Fibroblast of skin of left biceps (primary cell): Measurements from ENCODE around the gene ARMC7.
A peak's percentile ranks its signal among the peaks of the same experiment; 100 is the strongest.
"Not testable (repeated sequence)": the region's sequence is repeated elsewhere in the genome, so short reads cannot be mapped to it uniquely, and the experiment has no call there.

ENCODE experiments used
- DNase-seq, 2 experiments: peaks; one replicate each; pipeline ENCODE4 v3.0.0-alpha.2; 2013; ENCODE audit warnings: low read depth in 2 of 2

The ARMC7 gene

GRCh38 chr17:75130059-75130631, 20.4 kb downstream of the ARMC7 start:
- DNase-seq, result no peak

DNA sequence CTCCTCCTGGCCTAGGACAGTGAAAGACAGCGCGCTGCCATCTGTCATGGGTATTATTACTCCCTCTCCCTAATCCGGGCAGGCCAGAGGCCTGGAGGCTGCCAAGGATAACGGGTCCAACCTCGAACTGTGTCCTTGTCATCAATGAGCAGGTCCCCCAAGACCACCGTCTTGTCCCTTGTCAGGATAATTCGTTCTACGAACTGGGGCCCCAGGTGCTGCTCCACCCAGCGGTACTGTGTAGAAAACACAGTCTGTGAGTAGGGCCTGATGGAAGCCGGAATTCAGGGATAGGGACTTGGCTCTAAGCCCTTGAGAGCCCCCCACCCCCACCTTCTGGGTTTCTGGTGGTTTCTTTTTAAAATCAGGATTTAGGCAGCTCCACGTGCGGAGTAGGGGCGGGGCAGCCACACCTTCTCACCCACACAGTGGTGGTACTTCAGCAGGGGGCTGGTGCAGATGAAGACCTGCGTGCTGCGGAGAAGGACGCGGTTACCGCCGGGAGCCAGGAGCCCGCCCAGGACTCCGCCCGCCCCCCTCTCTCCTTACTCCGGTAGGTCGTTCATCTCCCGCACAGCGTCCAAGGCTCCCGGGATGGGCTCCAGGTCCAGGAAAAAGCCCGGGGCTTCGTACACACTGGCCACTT, 21.0 kb downstream of the ARMC7 start:
- peak; percentile 21 to 25 for DNase-seq

- peak; percentile 33 to 42 for DNase-seq
Measured at GRCh38 chr17:75131278-75132017, 21.7 kb downstream of the ARMC7 start, which contains the start of gene NT5C. NT5C (minus strand) TSS chr17:75131742; CDS start chr17:75131707, 35 bp downstream.

DNA sequence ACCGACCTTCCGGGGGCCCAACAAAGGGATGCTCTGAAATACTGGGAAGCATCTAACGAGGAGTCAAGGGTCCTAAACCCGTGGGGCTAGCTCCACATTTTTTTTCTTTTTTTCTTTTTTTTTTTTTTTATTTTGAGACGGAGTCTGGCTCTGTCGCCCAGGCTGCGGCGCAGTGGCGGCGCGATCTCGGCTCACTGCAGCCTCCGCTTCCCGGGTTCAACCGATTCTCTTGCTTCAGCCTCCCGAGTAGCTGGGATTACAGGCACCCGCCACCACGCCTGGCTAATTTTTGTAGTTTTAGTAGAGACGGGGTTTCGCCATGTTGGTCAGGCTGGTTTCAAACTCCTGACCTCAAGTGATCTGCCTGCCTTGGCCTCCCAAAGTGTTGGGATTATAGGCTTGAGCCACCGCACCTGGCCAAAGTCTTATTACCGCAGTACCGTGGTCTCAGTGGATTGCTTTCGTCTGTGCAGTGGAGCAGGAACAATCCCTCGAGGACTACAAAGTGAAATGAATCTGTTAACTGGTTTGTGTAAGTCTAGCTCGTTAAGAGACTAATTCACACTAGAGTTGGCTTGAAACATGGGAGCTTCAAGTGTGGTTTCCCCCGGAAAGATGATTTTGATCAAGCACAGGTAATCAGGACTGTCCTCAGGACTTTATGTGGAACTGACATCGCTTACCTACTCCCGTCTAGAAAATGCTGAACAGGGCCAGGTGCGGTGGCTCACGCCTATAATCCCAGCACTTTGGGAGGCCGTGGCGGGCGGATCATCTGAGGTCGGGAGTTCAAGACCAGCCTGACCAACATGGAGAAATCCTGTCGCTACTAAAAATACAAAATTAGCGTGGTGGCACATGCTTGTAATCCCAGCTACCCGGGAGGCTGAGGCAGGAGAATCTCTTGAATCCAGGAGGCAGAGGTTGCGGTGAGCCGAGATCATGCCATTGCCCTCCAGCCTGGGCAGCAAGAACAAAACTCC, 22.5 kb downstream of the ARMC7 start:
- not testable (repeated sequence) for DNase-seq

DNA sequence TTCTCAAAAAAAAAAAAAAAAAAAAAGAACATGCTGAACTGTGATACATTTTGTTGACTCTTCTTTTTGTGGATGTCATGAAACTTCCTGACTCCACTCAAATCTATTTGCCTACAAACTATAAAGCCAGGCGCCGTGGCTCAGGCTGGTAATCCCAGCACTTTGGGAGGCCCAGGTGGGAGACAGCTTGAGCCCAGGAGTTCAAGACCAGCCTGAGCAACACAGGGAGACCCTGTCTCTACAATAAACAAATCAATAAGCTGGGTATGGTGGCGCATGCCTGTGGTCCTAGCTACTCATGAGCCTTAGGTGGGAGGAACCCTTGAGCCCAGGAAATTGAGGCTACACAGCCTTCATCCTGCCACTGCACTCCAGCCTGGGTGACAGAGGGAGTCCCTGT, 23.2 kb downstream of the ARMC7 start:
- DNase-seq, result no peak

DNA sequence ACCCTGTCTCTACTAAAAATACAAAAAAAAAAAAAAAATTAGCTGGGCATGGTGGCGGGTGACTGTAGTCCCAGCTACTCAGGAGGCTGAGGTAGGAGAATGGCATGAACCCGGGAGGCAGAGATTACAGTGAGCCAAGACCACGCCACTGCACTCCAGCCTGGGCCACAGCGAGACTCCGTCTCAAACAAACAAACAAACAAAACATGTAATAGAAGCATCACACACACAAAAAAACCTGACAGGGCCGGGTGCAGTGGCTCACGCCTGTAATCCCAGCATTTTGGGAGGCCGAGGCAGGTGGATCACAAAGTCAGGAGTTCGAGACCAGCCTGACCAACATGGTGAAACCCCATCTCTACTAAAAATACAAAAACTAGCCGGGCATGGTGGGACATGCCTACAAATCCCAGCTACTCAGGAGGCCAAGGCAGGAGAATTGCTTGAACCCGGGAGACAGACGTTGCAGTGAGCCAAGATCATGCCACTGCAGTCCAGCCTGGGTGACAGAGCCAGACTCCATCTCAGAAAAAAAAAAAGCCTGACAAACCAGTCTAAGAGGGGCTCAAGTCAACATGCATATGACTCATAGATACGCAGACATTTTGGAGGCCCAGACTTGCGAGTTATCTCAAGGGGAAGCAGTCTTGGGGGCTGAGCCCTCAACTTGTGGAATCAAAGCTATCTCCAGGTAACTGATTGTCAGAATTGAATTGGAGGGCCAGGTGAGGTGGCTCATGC, 24.0 kb downstream of the ARMC7 start:
- not testable (repeated sequence) for DNase-seq

DNA sequence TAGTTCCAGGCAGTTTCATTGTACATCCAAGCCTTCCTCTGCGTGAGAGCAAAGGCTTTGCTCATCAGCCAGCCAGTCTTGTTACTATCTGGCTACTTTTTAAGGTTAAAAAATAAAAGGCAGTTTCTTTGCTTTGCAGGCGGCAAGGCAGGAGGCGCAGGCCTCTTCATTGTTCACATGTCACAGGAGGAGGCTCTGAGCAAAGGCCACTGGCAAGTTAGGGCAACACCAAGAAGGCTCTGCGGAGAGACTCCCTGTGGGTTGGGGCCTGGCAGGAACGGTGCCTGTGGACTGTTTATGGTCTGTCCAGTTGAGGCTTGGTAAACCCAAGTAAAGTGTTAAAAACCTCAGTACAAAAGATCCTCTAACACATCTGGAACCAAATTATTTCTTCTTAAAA, 25.7 kb downstream of the ARMC7 start:
- no peak for DNase-seq

DNA sequence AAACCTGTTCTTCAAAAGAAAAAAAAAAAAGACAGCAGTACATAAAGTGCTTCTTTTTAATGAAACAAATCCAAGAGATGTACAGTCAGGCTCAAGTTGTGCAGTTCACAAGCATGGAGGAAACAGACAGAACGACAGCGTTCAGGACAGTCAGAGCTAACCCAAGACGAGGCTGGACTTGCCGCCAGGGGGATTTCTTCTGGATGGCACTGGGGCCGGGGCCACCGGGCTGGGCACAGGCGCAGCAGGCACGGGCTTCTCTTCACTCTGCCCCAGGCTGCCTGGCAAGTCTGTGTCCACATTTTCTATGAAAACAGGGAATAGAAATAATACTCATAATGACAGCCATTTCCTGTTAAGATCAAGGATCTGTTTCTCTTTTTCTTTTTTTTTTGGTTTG, 26.2 kb downstream of the ARMC7 start:
- DNase-seq, result no peak

- not testable (repeated sequence) for DNase-seq
Measured at GRCh38 chr17:75137762-75138161, 28.0 kb downstream of the ARMC7 start.

GRCh38 chr17:75138519-75138918, 28.8 kb downstream of the ARMC7 start:
- no peak for DNase-seq

- no peak for DNase-seq
Measured at GRCh38 chr17:75142236-75142971, 32.6 kb downstream of the ARMC7 start.

DNA sequence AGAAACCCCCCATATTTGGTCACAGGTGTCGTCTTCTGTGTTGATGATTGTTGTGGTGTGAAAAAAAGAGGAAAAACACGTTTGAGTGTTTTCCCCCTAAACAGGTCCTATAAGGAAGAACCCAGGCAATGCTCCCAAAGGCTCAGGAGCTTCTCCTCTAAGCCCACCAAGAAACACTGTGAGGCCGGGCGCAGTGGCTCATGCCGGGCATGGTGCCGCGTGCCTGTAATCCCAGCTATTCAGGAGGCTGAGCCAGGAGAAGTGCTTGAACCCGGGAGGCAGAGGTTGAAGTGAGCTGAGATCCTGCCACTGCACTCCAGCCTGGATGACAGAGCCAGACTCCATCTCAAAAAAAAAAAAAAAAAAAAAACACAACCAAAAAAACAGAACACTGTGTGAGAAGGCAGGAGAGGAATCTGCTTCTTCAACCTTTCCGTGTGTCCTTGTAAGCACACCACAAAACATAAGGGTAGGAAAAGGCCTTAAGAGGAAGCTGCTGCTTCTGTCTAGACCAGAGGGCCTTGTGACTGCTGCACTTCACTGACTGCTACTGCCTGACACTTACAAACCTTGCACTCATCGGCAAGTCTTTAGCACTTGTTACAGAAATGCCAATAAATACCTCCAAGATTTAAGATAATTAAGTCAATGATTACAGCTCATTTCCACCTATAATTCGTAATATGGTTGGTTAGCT, 35.2 kb downstream of the ARMC7 start:
- no peak for DNase-seq

DNA sequence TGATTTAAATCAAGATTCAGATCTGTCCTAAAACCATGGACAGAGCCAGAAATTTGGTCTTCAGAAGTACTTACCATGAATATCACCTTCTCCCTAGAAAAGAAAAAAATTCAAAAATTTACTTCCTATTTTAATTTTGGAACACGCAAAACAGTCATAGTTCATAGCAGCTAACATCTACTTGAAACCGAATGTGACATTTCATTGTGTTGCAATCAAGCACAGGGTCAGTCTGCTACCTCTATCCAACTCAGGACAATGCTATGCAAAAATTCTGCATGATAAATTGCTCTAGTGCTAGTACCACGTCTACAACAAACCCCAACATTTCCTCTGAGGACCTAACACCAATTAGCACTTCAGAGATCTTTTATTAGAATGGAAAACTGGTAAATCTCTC, 36.8 kb downstream of the ARMC7 start:
- DNase-seq, result no peak

DNA sequence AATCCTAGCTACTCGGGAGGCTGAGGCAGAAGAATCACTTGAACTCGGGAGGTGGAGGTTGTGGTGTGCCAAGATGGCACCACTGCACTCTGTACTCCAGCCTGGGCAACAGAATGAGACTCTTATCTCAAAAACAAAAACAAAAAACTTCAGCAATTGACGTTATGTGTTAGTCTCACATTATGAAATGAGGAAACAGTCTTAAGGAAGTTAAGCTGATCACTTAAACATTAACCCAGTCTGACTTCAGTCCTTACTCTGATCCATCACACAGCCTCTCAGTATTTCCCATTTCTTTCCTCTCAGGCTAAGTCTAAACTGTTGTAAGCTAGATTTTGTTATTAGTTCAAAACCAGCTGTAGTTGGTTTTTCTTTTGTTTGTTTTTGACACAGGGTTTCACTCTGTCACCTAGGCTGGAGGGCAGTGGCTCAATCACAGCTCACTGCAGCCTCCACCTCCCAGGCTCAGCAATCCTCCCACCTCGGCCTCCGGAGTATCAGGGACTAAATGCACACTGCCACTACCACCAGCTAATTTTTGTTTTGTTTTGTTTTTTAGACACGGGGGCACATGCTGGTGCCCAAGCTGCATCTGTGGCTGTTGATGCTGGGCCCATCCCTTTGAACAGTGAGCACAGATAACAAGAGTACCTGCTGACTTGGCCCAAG, 38.2 kb downstream of the ARMC7 start:
- no peak for DNase-seq

- DNase-seq, result no peak
Measured at GRCh38 chr17:75151930-75152329, 42.2 kb downstream of the ARMC7 start.

DNA sequence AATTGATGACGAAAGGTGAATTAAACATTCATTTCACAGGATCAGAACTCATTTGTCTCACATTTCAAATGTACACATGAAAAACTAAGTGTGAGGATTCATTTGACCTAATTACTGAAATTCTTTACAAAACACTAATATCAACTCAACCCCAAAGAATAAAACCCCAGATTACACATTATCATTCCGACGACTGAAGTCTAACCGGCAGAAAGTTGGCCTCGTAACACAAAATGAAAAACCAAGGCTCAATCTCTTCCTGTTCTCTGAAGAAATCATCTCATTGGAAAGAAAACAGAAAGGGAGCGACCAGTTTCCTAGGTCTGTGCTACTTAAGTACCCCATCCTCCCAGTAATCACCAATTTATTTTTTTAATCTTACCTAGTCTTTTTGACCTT, 42.8 kb downstream of the ARMC7 start:
- no peak for DNase-seq

- no peak for DNase-seq
Measured at GRCh38 chr17:75152922-75153779, 43.4 kb downstream of the ARMC7 start.

- DNase-seq, result no peak
Measured at GRCh38 chr17:75153780-75154194, 44.0 kb downstream of the ARMC7 start.
